Measurements from ENCODE around the gene NFATC2.
"Not testable (repeated sequence)": the region's sequence is repeated elsewhere in the genome, so short reads cannot be mapped to it uniquely, and the experiment has no call there.

The NFATC2 gene

GRCh38 chr20:51354191-51354768, 188.2 kb downstream of the NFATC2 start:
- no peak for DNase-seq (ENCODE audit: low spot score)

GRCh38 chr20:51353491-51353890, 189.0 kb downstream of the NFATC2 start:
- no peak for DNase-seq (ENCODE audit: low spot score)

- DNase-seq (ENCODE audit: low spot score), result no peak
Observed at GRCh38 chr20:51352791-51353190, 189.7 kb downstream of the NFATC2 start.

- no peak for DNase-seq (ENCODE audit: low spot score)
Observed at GRCh38 chr20:51350941-51351631, 191.4 kb downstream of the NFATC2 start.

GRCh38 chr20:51348876-51349275, 193.6 kb downstream of the NFATC2 start:
- DNase-seq (ENCODE audit: low spot score), result no peak

- no peak for DNase-seq (ENCODE audit: low spot score)
Observed at GRCh38 chr20:51347831-51348230, 194.7 kb downstream of the NFATC2 start.

- DNase-seq (ENCODE audit: low spot score), result no peak
Observed at GRCh38 chr20:51346686-51347485, 195.6 kb downstream of the NFATC2 start.

GRCh38 chr20:51345601-51346101, 196.9 kb downstream of the NFATC2 start:
- DNase-seq (ENCODE audit: low spot score), result no peak

GRCh38 chr20:51343802-51344201, 198.7 kb downstream of the NFATC2 start:
- not testable (repeated sequence) for DNase-seq (ENCODE audit: low spot score)

GRCh38 chr20:51342510-51343236, 199.8 kb downstream of the NFATC2 start:
- no peak for DNase-seq (ENCODE audit: low spot score)

GRCh38 chr20:51341581-51341980, 200.9 kb downstream of the NFATC2 start:
- no peak for DNase-seq (ENCODE audit: low spot score)

- no peak for DNase-seq (ENCODE audit: low spot score)
Observed at GRCh38 chr20:51340451-51340840, 202.1 kb downstream of the NFATC2 start.

GRCh38 chr20:51339721-51340450, 202.6 kb downstream of the NFATC2 start:
- DNase-seq (ENCODE audit: low spot score), result no peak

- DNase-seq (ENCODE audit: low spot score), result no peak
Observed at GRCh38 chr20:51338692-51339440, 203.7 kb downstream of the NFATC2 start.

- DNase-seq (ENCODE audit: low spot score), result no peak
Observed at GRCh38 chr20:51337126-51337805, 205.3 kb downstream of the NFATC2 start.

Measured in pons (tissue), 1 donor.